SKM-1 treated with dmso at 0.1 percent for 144 hours (cell line): Measurements from ENCODE around the gene SIPA1L2.

Experiments used
- DNase-seq: peaks from one replicate; lab custom pipeline; 2025; ENCODE audit not compliant: unreplicated experiment; lab: John Stamatoyannopoulos, UW

SIPA1L2 gene

DNA sequence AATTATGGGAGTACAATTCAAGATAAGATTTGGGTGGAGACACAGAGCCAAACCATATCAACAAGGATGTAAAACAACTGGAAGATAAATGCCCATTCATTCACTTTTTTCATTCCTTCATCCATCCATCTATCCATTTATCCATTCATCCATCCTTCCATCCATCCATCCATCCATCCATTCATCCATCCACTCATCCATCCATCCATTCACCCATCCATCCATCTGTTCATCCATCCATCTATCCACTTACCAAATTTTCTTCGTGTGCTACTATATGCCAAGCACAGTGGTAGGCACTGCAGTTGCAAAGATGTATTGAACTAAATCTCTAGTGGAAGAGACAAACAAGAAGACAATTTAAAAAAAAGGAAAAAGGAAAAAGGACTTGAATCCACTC is 14.3 kb upstream of the SIPA1L2 start:
- no peak for DNase-seq

DNA sequence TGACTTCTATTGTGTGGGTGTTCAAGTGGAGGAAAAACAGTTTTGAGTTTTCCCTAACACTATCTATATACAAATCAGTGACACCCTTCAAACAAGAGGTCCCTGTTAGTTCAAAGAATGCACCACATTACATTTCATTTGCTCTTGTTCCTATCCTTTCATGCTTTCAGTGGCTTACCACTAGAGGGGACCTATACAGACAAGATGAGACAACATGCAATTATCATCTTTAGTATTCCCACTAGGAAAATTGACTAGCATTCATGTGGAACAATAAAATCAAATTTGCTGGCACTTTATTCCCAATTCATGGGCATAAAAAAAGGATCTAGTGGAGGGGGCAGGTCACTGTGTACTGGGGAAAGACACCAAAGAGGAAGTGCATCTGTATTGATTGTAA is 13.3 kb upstream of the SIPA1L2 start:
- no peak for DNase-seq

DNA sequence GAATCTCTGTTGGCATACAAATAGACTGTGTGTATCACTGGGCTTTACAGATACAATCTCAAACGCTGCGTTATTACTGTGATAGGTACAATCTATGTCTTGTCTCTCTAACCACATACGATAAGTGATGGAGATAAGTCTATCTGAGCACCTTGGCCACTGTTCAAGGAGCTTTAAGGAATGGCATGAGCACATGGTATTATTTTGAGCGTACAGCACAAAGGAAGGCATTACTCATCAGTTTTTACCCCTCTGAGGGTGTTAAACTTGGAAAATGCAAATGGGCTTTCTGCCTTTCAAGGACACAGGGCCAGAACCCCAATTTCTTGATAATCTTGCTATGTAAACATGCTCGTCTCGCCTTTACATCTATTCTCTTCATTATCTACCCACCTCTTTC is 11.6 kb upstream of the SIPA1L2 start:
- DNase-seq: no peak

DNA sequence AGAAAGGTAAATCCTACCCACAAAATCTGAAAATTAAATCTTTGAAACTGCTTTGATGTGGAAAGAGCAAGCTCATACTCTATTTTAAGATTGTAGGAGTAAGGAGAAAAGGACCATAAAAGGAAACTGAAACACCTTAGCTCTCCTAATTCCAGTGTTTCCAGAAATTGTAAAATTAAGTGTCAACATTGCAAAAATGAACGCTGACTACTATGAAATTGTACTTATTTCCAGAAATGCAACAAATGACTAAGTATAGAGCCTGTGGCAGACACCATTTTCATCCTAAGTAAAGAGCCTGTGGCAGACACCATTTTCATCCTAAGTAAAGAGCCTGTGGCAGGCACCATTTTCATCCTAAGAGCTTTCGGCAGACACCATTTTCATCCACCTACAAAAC is 6.9 kb upstream of the SIPA1L2 start:
- DNase-seq: no peak

DNA sequence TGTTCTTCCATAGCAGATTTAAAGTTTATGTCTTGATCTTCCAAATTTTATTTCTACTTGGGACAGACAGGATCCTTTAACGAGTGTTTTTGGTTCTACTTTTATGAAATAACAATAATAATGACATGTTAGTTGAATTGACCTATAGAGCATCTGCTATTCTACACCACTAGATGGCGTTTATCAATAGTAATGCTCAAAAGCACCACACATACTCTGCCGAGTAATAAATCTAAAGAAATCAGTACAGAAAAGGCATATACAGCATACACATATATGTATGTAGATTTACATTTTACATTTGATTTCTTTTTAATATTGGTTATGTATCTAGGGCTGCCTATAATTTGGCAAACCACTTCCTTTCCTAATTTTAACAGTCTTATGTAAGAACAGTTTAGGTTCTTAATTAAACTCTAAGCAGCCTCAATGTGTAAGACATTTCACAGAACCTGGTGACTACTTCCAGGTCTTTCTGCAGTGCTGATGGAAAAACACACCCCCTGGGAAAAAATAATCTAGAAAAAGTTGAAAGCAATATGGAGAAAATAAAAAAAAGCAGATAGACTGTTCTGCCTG is 5.9 kb upstream of the SIPA1L2 start:
- peak; percentile 70 for DNase-seq

DNA sequence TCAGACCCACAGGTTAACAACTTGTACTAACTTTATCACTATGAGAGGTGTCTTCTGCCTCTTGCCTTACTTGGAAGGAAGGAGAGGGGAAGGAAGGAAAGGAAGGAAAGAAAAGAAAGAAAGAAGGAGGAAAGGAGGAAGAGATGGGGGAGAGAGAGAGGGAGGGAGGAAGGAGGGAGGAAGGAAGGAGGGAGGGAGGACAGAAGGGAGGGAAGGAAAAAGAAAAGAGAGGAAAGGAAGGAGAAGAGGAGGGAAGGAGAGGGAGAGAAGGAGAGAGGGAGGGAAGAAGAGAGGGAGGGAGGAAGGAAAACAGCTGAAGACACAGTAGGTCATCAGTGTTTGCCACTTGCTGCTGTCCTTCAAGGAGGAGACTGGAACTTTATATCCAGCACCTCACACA is 5.3 kb upstream of the SIPA1L2 start:
- no peak for DNase-seq

DNA sequence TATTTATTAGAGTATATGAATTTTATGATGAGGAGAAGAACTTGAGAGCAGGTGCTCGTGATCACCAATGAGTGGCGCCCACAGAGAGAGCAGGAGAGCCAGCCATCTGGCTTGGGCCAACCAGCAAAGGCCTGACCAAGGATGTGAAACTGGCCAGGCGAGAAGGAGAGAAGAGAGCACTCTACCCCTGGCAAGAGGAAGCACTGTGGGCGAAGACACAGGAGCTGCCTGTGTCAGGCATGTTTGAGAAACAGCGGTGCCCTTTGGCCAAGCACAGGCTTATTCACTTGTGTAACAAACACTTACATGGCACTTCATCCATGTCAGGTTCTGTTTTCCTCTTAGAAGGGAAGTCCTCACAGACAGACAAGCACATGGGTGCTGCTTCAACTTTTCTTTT is 4.2 kb upstream of the SIPA1L2 start:
- peak; percentile 47 for DNase-seq

DNA sequence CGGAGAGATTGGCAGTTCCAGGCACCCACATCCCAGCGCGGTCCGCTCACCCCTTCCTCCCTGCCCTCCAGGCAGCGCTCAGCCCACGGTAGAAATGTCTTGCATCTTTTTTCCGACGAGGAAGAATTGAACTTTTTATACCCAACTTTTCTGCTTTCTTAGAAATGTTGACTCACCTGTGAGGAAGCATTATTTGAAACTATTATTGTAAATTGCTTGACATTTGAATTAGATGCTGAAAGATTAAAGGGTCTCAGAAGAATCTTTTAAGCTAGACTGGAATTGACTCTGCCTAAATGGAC is 912 bp upstream of the SIPA1L2 start:
- DNase-seq: no peak

DNA sequence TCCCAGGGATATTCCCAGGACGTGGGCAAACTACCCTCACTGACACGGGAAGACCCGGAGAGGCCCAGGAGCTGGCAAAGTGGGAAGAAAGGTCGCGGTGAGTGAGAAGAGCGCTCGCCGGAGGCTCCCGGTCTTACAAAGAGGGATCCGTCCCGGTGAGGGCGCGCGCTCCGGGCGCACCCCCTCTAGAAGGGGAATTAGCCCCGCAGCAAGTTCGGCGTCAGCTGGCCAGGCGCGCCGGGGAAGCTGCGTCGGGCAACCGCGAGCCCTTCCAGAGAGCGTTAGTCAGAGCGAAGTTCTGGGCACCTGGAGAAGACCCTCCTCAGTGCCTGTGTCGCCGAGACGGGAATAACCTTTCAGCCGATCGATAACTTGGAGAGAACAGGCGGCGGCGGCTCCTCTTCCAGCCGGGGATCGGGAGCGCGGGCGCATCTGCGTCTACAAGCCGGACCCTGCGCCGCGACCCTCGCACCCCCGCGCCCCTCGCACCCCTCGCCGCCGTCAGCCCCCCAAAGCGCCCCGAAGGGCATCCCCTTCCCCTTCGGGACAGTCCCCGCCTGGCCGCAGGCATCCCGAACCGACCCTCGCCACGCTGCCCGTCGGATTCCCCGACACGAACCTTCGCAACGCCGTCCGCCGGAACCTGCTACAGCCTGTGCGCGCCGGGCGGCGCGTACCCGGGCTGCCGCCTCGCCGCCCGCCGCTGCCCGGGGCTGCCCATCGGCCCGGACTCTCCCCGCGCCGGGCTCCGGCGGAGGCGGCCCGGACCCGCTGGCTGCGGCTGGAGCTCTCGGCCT is 485 bp downstream of the SIPA1L2 start:
- no peak for DNase-seq

DNA sequence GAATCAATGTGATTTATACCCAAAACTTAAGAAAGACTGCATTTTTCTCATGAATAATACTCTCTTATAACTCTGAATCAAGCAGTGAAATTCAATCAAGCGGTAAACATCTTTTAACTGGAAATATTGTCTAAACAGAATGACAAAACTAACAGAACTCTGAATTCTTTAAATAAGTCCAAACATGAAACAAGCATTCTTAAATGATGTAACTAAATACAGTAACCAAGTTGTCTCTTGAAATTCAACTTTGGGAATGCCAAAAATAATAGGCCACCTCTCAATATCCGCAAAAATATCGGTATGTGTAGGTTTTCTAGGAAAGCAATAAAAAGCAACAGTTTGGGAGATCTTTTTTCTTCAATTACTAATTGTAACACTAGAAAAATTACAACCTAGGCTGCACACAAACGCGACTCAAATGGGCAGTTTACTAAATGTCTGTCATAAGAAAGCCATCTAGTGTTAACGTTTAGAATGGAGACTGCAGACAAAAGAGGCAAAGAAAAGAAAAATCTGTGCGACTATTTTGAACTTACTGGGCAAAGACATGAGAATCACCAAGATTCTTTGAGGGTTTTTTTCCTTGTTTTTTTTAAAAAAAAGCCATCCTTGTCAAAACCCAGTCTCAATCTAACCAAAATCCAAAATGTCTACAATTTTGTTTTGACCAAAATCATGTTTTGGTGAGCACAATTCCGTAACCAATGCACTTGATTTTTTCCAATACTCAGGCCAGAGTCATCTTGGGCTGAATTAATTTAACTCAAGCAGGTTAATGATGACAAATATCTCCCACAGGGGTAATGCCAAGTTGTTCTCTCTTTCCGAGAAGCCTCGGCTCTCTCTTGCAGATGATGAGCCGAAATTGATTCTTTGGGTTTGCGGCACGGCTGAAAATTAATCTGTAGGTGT is 1.3 kb downstream of the SIPA1L2 start:
- DNase-seq: peak; percentile 48

DNA sequence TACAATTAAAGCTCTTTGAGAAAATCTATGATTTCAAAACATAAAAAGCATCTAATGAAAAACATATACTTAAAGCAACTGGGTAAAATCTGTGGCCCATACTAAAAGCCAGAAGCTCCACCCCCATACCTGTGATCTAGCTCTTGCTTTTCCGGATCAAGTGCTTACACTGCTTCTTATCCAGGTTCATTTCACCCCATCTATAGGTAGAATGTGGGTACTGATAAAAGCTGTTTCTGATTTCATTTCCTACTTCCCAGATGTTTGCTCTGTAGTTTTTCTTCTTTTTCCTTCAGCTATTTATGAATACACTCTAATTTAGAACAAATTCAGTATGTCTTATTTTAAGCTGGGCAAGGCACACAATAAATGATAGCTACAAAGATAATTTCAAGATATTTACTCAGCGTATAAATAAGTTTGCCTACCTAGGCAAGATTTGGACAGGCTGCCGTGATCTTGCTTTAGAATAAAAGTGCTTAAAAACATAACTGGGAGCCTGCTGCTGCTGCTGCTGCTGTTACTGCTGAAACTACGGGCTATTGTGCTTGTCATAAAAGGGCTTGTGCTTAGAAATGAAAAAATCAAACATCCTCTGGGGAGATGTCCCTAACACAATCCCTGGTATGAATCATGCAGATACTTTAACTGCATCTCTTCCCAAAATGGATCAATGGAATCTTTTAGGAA is 2.1 kb downstream of the SIPA1L2 start:
- no peak for DNase-seq

DNA sequence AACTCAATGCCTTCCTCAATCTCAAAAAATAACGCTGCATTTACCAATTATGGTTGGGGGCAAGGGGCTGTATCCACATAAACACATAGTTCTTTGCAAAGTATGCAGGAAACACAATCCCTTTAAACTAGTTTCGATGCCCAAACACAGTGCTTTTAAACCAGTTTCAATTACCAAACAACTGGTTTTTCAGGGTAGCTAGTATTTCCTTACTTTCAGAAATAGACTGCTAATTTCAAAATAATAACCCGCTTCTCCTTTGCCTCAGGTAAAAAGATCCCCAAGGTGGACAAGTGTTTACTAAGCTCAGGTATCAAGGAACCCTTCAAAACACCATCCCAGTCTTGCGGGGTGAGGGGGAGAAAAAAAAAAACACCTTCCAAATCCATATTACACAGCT is 2.8 kb downstream of the SIPA1L2 start:
- DNase-seq: no peak

DNA sequence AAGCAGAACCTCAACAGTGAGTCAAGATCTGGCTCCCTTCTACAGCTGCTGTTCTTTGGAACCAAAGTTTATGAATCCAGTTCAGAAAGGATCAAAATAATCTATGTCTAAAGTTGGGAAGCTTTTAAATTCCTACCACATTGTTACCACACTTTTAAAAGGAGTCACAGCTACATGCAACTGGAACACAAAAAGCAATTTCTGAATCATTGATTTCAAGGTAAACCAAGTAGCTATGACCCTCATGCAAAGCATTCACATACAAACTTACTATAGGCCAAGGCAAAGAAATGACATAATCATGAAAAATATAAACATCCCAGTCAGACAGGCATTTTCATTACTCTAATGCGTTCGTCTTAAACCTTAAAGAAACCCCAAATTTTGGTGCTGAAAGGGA is 3.5 kb downstream of the SIPA1L2 start:
- DNase-seq: no peak

DNA sequence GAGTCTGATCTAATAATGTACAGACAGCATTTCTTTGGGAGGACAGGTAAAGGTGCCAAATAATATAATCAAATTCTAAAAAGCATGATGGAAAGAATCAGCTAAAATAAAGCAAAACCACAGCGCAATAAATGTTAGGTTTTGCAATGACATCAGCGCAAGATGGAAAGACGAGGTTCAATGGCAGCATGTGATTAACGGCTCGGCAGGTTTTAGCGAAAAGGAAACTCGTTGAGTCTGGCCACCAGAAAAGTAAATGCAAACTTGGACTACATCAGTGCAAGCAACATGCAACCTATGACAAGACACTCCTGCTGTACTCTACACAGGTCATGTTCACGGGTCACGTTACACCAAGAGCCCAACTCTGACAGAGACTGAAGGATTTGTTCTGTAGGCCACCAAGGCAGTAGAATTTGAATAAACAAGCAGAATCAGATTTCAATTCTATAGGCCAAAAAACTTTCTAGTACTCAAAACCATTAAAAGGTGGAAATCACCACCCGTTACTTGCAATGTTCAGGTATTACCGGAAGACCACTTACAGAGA is 4.5 kb downstream of the SIPA1L2 start:
- no peak for DNase-seq

DNA sequence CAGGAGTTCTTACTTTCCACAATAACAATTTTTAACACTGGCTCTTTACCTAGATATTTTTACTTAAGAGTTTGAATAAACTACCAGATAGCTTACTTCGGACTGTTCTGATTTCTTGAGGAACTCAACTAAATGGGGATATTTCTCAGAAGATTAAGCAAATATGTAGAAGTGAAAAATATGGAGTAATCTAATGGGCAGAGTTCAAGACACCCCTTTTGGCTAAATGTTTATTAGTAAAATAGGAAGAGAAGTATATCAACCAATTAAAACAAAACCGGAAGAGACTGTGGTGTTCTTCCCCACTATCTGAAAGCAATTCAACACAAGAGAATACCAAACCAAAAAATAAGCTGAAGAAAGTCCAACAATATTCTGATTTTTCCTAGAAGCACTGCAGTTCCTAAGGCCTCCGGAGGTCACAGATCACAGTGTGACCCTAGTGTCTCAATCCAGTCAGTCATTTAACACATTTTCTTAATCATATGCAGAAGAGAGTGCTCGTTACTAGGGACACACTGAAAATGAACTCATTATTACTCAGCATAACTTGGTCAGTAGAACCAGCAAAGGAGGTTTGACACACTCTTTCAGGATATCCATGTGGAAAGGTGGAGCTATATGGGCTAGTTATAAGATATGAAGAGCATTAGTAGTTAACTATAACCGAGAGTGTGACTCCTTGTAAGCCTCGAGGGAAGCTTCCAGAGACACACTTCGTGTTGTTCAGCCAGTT is 5.2 kb downstream of the SIPA1L2 start:
- no peak for DNase-seq

DNA sequence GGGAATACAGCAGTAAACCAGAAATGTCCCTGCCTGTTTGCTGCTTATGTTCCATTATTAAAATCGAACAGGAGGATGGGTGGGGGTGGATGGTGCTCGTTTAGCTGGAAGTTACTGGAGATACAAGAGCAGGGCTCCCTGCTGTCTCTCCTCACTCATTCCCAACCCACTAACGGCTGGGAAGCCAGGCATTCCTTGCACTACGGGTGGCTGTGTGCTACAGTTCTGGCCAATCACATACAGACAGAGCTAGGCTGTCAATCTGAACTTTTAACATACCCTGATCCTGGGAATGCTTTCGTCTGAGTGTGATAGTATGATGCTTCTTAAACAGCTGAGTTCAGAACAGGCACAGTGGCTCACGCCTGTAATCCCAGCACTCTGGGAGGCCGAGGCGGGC is 7.0 kb downstream of the SIPA1L2 start:
- DNase-seq: no peak

DNA sequence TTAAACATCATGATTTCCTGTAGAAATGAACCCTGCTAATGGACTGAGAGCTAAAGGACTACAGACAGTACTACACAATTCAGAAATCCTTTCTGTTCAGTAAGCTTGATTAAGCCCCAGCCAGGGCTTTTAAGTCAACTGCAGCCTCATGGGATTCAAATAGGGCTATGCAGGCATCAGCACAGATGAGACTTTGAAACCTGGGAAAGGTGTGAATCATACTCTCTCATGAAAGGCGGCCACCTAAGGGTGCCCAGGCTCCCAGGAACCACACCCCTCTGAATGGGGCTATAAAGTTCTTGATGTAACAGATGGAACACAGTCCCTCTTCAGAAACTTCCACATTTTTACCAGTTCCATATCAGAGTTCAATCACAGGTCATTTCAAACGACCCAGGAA is 7.6 kb downstream of the SIPA1L2 start:
- DNase-seq: no peak

DNA sequence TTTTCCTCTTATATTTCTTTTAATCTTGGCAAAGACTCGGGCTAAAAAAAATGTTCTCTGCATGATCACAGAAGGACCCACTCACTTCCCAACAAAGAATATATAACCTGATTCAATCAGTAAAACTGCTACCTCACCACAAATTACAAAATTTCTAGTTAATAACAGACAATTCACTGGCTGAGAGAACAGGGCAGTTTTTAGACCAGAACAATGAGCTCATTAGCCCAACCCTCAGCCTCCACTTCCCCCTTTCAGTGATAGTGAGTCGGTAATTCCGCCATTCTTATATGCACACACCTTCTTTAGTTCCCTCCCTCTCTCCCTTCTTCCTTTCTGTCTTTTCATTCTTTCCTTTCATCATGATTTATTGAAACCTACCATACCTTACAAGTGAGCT is 8.9 kb downstream of the SIPA1L2 start:
- DNase-seq: peak; percentile 69

DNA sequence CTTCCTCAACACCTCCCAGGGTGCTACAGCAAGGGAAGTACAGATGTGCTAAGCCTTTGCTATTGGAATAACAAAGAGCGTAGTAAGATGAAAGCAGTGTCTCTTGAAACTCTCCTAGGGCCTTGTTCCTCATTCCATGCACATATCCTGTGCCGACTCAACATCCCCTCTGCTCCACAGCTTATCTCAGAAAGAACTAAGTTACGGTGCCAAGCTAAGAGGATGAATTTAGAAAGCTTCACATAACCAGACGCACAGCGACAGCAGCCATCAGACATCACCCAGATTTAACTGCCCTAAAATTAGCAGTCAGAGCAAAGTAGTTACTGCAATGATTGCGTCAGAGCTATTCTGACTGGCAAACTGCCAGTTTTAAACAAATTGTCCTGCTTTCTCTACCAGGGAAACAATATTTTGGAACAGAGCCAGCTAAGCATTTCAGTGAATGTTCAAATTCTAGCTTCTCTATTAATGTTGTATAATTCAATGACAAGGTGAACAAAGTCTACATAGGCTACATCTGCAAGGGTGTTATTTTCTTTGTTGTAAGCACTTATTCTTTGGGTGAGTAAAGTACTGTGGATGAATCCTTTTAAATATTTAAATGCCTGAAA is 9.5 kb downstream of the SIPA1L2 start:
- DNase-seq: peak; percentile 87

DNA sequence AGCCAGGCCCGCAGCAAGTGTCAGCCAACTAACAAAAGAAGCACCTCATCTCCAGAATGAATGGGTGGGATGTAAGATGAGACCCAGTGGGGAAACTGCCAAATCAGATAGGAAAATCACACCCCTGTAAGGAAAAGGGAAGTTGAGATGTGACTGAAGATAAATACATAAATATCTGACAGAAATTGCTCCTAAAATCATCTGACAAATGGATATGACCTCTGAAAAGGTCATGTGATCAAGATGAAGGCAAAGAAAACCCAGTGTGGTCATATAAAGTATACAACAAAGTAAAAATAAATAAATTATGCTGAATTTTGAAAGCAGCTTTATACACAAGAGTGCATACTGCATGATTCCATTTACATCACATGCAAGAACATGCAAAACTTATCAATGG is 12.7 kb downstream of the SIPA1L2 start:
- DNase-seq: no peak
